C4-2B (cell line): ENCODE measurements around the gene RBFOX2.
A peak's percentile ranks its signal among the peaks of the same experiment; 100 is the strongest.

Experiments used
- H3K27ac ChIP-seq: fragments of 450-650 bp; 2 replicates; pipeline ENCODE4 v1.5.1; 2017
- CTCF ChIP-seq: fragments of 450-650 bp; conservative IDR thresholded peaks from 2 replicates; pipeline ENCODE4 v1.5.1; 2017; ENCODE audit warnings: mild to moderate bottlenecking
- ZFX ChIP-seq: fragments of 450-650 bp; IDR thresholded peaks from 2 replicates; pipeline ENCODE4 v1.6.1; 2017

Gene RBFOX2

GRCh38 chr22:35726933-35727332, 301.7 kb downstream of the RBFOX2 start:
- H3K27ac ChIP-seq: no peak overlapping the region
- TF ChIP-seq ZFX: no peak
- TF ChIP-seq CTCF: no peak

- H3K27ac ChIP-seq: no peak overlapping the region
- TF ChIP-seq CTCF: no peak
- no peak for TF ChIP-seq ZFX
These were observed 302.2 kb downstream of the RBFOX2 start for GRCh38 chr22:35726398-35726797.

- TF ChIP-seq ZFX (no peak), CTCF (no peak)
- no peak overlapping the region for H3K27ac ChIP-seq
These were observed 303.1 kb downstream of the RBFOX2 start for GRCh38 chr22:35725521-35725920.

- TF ChIP-seq ZFX (no peak), CTCF (no peak)
- no peak overlapping the region for H3K27ac ChIP-seq
These were observed 306.7 kb downstream of the RBFOX2 start for GRCh38 chr22:35721960-35722359.

GRCh38 chr22:35719212-35719875, 309.3 kb downstream of the RBFOX2 start:
- TF ChIP-seq ZFX (no peak), CTCF (no peak; the same call in 1 of the 2 replicates)
- no peak overlapping the region for H3K27ac ChIP-seq

- no peak within 1 kb of the TSS for H3K27ac ChIP-seq
- TF ChIP-seq ZFX (no peak), CTCF (no peak)
These were observed 311.1 kb downstream of the RBFOX2 start, which contains the start of gene APOL5 for GRCh38 chr22:35717572-35717971. Gene APOL5 (plus strand): TSS chr22:35717872. CDS start chr22:35717872, 0 bp downstream.

GRCh38 chr22:35712672-35713071, 316.0 kb downstream of the RBFOX2 start:
- no peak overlapping the region for H3K27ac ChIP-seq
- TF ChIP-seq CTCF (peak; percentile 27), ZFX (no peak)
